LoVo (cell line): ENCODE measurements around the gene FGFR3.

Experiments used
- DNase-seq: peaks from one replicate; pipeline ENCODE4 v3.0.0-alpha.2; 2016; ENCODE audit warnings: low spot score

Gene FGFR3

DNA sequence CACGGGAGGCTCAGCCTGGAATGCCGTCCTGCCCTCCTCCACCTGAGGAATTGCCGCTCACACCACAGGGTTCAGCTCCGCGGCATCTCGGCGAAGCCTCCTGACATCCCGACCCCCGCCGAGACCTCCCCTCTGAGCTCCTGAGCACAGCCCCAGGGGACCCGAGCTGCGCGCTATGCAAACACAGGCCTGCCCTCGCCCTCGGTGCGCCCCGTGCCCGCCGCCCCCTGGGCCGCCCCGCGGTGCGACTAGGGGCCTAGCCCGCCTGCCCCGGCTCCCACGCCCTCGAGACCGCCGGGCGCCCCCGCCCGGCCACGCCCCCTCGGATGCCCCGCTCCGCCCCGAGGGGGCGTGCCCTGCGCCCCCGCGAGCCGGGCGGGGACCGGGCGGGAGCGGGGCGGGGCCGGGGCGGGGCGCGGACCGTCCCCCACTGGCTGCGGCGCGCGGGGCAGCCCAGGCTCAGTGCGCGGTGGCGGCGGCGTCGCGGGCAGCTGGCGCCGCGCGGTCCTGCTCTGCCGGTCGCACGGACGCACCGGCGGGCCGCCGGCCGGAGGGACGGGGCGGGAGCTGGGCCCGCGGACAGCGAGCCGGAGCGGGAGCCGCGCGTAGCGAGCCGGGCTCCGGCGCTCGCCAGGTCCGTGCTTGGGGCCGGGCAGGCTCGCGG, at the start of gene FGFR3:
FGFR3 (plus strand) TSS at position 462 of the 664 bp plus-strand sequence. CDS start 642 bp downstream, outside the sequence.
- peak; percentile 65 for DNase-seq

DNA sequence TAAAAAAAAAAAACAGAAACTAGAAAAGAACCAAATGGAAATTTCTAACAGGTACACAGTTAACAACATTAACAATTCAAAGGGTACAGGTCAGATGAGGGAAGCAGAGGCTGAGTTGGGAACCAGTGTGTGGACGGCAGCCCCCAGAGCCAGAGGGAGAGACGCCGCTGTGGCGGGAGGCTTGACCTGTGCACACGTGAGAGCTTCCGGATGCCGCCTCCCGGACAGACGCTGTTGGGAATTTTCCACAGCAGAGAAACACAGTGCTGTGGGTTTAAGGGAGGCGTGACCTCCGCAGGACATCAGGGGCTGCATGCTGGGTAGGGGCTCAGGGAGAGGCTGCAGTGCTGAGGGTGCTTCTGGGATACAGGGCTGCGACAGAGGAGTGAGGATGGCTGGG, 49.5 kb upstream of the FGFR3 start:
- no peak for DNase-seq

DNA sequence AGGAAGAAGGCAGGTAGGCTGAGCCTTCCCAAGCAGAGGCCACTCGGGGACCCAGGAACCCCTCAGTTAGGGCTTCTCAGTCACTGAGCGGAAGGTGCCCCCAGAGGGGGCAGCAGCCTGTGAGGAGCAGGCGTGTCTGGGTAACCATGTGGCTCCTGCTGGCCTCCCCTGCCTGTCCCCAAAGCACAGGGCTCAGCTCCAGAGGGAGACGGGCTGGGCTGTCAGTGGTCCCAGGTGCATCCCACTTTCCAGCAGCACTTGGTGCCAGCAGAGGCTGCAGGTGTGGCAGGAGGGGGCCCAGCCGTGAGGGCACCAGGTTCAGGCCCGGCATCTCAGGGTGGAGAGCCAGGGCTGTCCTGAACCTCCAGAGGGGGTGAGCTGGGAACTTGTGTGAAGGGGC, 49.1 kb upstream of the FGFR3 start:
- no peak for DNase-seq

DNA sequence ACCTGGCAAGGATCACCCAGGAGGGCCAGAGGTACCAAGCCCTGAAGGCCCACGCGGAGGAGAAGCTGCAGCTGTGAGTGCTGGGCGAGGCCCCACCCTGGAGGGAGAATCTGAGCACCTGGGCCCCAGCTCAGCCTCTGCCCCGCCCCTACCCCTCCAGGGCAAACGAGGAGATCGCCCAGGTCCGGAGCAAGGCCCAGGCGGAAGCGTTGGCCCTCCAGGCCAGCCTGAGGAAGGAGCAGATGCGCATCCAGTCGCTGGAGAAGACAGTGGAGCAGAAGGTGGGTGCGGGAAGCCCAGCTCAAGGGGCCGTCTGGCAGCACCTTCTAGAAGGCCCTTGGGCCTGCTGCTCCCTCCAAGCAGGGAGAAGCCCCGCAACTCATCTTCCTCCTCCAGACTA, 48.5 kb upstream of the FGFR3 start:
- no peak for DNase-seq

DNA sequence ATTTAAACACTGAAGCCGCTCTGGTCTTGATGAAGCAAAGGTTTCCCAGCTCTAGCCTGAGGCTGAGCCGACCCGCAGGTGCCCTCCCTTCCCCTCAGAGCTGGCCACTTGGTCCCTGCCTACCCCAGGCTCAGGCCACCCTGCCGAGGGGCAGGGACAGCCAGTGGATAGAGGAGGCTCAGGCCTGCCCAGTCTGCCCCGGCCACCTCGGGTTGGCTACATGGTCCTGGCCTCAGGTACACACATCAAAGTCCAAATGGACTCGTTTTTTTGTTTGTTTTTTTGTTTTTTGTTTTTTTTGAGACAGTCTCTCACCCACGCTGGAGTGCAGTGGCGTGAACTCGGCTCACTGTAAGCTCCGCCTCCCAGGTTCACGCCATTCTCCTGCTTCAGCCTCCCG, 47.9 kb upstream of the FGFR3 start:
- DNase-seq: no peak

DNA sequence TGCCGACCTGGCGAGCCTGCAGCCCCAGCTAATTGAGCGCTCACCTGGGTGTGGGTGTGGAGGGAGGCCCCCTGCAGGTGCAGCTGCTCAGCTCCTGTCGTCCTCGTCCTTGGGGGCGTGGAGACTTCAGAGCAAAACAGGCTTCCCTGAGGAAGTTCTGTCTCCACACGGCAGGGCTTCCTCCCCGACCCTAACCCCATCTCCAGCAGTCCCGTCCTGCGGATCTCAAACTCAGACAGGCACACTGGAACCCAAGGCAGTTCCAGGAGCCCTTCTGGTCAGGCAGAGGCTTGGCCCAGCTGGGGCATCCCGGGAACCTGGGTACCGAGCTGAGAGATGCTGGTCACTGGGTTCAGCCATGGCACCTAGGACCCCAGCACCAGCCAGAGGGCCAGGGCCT, 47.4 kb upstream of the FGFR3 start:
- no peak for DNase-seq

DNA sequence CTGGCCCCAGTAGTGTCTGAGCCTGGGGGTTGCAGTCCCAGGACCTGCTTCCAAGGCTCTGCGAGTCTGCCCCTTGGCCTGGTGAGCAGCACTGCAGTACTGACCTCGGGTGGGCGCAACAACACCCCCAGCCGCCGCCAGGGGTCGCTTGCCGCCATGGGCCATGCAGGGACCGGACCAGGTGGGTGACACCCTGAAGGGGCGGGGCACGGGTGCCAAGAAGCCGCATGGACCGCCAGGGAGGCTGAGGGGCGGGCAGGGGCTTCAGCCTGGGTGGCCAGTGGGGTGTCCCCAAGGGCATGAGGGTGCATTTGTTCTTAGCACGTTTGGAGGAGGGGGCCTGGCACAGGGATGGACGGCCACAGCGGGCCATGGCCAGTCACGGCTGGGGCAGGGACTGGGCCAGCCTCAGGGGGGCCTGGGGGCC, 46.8 kb upstream of the FGFR3 start:
- DNase-seq: peak; percentile 57

DNA sequence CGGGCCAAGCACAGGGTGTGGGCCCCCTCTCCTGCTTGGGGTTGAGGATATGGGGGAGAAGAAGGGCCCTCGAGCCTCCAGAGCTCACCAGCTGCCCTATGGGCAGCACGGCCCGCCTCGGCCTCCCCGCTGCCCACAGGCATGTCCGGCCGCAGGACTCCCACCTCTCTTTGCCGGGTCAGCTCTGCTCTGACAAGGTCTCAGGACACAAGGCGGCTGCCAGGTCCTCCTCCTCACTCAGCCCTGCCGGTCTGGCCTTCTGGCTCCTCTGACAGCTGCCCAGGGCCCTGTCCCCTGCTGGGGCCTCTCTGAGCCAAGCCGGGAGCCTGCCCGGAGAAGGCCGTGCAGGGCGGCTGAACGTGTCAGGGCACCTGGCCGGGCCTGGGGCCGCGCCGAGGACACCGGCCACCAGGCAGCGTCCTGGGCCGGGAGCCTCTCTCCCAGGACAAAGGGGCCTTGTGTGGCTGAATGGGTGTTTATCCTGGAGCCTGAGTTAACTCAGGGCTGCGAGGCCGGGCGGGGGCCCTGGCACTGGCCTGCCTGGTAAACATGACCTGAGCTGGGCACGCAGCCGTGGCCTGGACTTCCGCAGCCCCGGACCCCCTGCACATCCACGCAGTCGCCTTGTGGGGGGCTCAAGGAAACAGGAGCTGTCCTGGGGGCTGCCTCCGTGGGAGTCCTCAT, 46.0 kb upstream of the FGFR3 start:
- no peak for DNase-seq

DNA sequence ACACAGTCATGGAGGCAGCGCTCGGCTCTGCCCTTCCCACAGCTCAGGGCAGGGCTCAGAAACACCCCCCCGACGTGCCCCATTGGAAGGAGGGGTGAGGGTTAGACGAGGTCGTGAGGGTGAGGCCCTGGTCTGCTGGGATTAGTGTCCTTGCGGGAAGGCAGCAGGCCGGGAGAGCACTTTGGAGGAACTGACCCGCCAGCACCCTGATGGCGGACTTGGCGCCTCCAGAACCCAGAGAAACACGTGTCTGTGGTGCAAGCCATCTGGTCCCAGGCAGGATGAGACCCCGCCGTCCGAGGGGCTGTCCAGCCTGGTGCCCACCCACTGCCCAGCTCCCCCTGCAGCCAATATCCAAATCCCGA, 45.5 kb upstream of the FGFR3 start:
- no peak for DNase-seq

DNA sequence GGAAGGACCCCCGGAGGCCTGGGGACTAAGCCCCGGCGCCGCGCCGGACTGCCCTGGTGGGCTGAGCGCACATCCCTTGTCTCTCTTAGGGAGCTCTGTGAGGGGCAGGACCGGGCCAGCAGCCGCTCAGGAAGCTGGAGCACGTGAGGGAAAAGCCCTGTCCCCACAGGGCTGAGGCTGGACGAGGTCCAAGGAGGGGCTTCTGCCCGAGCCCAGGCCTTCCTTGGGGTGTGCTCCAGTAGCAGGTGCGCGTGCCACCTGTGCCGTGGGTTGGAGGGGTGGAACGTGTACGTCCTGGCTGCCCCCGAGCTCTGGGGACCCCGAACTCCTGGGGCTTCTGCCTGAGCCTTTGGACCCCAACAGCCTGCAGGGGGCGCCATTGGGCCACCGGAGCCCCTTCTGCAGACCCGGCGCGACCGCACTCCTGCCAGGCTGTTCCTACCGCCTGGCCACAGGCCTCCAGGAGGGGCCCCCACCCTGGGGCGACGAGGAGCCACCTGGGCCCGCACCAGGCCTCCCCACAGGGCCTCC, 44.6 kb upstream of the FGFR3 start:
- DNase-seq: peak; percentile 79

DNA sequence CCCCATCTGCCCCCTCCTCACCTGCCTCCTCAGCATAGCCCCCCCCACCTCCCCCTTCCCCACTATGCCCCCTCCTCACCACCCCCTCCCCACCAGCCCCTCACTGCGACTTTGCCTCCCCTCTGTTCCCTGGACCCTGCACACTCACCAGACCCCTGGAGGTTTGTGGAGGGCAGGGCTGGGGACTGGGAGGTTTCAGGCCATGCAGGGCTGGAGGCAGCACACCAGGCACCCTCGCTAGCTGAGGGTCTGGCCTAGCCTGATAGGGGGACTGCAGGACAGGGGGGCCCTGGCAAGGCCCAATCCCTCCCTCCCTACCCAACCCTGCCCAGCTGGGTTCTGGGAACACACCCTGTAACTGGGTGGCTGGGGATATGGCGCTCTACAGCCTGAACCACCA, 43.7 kb upstream of the FGFR3 start:
- no peak for DNase-seq

DNA sequence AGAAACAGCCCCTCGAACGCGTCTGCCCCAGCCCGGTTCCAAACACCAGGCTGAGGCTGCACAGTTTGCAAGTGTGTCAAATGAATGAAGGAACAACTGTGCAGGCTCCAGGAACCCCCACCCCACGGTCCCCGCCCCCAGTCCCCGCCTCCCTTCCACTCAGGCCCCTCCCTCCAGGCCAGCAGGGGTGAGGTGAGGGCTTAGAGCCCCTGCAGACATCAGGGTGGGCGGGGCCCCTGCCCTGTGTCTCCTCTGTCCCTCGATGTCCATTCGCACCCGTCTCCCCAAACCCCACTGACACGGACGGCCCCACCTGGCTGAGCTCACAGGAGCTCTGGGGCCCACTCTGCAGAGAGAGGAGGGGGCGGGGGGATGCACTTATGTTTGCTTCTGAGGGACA, 43.3 kb upstream of the FGFR3 start:
- no peak for DNase-seq

DNA sequence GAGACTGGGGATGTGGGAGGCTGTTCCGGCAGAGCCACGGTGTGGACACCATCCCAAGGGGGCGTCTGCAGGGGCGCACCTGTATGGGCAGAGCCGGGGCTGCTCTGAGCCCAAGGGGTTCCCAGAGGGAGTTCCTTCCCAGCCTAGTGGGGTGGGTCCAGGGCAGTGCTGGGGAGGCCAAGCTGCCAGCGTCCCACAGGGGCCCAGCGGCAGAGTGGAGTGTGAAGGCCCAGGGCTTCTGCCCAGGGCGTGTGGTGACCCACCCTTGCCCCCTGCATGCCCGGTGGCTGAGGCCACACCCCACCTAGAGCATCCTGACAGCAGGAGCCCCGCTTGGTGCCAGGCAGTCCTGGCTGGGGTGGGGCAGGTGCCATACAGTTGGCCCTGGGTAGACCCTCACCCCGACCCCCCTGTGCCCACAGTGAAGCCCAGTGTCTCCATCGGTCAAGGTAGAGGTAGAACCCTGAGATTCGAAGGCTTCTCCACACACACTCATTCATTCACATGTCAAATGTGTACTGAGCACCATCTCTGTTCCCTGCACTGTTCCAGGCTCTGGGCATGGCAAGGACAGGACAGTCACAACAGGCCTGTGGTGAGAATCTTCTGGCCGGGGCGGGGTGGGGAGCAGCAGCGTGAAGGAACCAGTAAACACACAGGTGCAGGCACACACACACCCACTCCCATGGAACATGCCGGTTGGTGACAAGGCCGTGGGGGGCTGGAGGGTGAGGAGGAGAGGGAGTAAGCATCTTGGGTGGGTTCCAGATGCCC, 42.5 kb upstream of the FGFR3 start:
- DNase-seq: no peak

DNA sequence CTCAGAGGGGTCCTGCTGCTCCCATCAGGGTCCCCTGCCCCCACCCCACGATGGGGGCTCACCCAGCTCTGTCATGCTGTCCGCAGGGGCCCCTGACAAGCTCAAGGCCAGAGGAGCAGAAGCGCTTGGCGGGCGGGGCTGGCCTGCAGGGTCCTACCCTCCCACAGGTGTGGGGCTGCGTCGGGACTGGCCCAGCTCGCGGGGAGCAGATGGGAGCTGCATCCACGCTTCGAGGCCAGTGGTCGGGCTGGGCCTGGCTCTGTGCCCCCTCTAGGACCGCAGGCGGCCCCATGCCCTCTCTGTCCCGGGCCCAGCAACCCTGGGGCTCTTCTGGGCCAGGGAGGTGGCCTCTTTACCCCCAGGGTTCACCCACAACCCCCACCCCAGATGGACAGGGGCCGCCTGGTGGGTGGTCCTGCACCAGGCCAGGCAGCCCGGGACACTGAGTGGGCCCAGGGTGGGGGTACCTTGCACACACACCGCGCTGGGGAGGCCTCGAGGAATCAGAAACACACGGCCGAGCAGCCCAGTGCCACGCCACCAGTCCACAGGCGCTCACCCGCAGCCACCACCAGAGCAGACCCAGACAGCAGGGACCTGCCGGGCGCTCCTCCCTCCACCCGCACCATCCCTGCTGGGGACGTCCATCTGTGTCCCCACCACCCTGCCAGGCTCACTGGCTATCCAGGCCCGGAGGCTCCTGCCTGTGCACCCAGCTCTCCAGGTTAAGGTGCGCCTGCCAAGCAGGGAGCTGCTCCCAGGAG, 41.8 kb upstream of the FGFR3 start:
- DNase-seq: no peak

DNA sequence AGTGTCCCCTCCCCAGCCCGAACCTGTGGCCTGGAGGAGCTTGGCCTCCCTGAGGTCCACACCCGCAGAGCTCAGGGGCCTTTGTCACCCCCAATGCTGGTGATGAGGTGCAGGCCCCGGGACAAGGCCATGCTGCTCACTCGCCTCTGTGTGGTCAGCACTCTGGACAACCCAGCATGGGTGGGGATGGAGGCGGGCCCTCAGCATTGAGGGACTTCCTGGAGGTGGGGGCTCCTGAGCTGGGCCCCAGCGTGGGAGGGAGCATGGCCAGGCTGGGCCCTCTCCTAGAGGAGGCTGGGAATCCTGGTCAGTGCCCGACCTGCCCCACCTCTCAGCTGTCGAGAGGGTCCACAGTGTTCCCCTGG, 41.2 kb upstream of the FGFR3 start:
- no peak for DNase-seq

DNA sequence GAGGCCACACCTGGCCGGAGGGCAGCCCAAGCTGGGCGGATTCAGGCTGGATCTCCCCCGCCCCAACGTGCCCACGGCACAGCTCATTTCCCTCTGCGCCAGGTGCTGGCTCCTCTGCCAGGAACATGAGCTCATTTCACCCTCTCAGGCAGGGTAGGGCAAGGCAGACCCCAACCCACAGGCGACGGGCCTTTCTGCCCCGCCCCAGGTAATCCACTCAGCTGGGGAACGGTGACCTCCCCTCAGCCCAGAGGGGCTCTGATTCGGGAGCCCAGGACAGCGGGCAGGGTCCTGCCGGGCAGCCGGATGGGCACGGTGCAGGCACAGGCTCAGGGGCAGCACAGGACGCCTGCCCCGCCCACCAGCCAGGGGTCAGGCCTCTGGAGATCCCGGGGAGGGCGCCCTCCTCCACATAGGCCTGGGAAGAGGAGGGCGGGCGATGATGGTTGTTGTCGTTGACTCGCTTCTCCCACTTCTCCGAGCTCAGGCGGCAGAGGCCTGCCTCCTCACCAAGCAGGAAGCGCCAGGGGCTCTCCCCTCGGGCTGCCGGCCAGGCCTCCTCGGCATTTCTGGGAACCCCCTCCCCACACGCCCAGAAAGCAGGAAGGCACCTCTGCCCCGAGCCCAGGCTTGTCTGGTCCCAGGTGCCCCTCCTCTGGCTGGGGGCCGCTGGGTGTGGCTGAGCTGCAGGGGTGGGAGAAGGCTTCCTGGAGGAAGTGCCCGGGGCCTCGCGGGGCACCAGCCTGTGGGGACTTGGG, 40.6 kb upstream of the FGFR3 start:
- no peak for DNase-seq

DNA sequence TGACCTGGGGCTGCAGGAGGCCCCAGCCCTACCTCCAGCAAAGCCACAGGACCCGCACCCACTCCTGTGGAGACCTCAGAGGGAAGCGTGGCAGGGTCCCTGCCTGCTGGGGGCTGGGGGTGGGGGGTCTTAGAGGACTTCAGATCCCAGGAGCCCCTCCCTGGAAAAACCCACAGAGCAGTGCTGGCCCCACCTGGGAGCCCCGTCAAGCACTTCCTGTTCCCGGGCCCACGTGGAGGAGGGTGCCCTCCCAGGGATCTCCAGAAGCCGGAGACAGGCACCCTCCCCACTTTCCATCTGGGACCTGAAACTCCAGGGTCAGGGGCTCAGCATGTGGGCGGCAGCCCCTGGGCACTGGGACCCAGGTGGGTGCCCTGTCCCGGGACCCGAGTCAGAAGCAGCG, 39.8 kb upstream of the FGFR3 start:
- no peak for DNase-seq

DNA sequence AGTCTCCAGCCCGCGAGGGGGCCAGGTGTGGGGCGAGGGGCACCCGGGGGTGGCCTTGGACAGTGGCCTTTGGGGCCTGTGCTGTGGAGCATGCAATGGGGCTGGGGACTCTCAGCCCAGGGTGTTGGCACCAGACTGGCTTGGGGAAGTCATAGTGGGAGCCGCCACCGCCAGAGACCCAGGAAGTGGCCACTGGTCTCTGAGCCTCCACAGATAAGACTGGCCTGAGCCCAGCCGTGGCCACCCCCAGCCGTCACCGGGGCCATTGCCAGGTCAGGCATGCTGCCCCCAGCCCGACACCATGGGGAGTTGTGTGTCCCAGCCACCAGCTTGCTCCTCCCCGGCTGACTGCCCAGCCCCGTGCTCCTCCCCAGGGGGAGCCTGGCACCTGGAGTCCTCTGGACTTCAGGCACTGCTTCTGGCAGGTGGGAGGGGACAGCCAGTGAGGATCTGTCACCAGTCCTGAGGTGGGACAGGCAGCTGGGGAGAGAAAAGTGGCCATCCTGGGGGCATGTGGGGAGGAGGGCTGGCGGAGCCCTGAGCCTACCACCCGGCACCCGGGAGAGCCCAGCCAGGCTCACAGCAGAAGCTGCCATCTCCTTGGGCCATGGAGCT, 39.3 kb upstream of the FGFR3 start:
- no peak for DNase-seq

DNA sequence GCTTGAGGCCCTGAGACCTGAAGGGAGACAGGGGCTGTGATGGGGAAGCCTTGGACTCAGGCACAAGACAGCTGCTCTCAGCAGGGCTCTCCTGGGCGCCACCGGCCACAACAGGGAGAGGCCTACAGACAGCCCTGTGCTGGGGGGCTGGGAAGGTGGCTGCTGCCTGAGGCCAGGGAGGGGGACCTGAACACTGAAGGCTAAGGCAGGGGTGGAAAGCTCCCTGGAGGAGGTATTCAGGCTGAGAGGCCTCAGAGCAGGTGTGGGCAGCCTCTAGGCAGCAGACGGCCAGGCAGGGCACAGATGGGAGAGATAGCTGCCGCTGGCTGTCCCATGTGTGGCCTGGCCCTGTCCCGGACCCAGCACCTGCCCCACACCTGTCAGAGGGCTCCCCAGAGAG, 38.8 kb upstream of the FGFR3 start:
- no peak for DNase-seq

DNA sequence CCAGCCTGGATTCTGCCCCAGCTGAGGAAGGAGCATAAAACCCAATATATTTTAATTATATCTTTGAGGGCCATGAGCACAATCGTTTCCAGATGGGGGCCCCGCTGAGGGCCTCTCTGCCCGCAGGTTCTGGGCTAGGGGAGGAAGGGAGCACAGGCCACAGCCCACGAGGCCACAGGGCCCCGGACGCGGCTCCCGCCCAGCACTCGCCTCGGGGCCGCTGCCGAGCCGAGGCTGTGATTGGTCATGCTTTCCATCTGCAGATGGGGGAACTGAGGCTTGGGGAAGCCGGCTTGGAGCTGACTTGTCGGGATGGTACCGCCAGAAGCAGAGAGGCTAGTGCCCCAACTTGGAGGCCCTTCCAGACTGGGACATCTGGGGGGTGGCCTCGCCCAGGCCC, 37.8 kb upstream of the FGFR3 start:
- DNase-seq: no peak

DNA sequence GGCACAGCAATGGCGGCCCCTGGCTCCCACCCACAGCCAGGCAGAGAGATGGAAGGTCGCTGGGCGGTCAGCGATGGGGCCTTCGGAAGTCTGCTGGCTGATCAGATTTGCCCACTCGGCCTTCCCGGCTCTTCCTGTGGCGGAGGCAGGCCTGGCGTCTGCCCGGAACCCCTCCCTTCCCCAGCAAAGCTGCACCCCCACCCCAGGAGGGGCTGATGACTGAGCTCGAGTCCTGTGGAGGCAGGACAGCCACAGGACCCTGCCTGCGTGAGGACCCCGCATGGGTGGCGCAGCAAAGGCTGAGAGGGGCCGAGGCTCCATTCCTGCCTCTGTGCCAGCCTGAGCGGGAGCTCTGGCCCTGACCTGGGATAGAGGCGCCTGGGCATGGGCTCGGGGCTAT, 37.0 kb upstream of the FGFR3 start:
- no peak for DNase-seq
